Measurements from ENCODE around the gene HPSE2.

The HPSE2 gene

DNA sequence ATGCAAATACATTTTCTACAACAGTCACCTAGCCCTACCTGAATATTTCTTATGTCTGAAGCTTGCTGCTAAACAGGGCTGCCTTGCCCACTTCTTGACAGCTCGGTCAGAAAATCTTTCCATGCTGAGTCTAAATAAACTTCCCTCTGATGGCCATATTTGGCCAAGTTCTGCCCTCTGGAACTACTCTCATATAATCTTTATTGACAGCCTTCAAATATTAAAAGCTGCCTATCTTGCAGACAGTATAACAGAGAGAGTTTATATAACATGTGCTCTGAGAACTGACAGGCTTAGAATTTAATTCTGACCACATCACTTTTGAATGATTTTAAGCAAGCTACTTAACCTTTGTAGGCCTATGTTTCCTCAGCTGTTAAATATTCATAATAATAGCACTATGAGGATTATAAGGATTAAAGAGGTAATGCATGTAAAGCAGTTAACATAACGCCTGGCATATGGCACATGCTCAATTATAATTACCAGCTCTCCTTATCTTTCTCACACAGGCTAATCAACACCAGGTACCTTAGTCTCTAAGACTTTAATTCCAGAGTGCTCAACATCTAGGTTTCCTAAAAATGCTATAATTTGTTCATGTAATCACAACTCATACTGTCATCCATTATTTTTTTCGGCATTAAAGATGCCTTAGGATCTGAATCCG is 334.1 kb downstream of the HPSE2 start:
- TF ChIP-seq EZH2phosphoT487 (IDR thresholded peaks at IDR 0.05; ENCODE audit: low read depth) = no peak
- TF ChIP-seq, protein P1, sequence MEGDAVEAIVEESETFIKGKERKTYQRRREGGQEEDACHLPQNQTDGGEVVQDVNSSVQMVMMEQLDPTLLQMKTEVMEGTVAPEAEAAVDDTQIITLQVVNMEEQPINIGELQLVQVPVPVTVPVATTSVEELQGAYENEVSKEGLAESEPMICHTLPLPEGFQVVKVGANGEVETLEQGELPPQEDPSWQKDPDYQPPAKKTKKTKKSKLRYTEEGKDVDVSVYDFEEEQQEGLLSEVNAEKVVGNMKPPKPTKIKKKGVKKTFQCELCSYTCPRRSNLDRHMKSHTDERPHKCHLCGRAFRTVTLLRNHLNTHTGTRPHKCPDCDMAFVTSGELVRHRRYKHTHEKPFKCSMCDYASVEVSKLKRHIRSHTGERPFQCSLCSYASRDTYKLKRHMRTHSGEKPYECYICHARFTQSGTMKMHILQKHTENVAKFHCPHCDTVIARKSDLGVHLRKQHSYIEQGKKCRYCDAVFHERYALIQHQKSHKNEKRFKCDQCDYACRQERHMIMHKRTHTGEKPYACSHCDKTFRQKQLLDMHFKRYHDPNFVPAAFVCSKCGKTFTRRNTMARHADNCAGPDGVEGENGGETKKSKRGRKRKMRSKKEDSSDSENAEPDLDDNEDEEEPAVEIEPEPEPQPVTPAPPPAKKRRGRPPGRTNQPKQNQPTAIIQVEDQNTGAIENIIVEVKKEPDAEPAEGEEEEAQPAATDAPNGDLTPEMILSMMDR (IDR thresholded peaks at IDR 0.05; ENCODE audit: low read depth, low read length) = no peak
- no peak overlapping the region for H3K9ac ChIP-seq (ENCODE audit: low read length)
- no peaks in the 10 kb centered on the region for H3K9me3 ChIP-seq (ENCODE audit: insufficient read depth, low read length)
- no peak overlapping the region for H2AFZ ChIP-seq (ENCODE audit: low read depth, low read length)
- H3K36me3 ChIP-seq (replicated peaks; ENCODE audit: low read depth, low read length) = no peaks in the 10 kb centered on the region
- H3K27ac ChIP-seq (ENCODE audit: low read length) = no peak overlapping the region
- H3K27me3 ChIP-seq (ENCODE audit: low read depth, low read length) = no peaks in the 10 kb centered on the region
- H4K20me1 ChIP-seq (ENCODE audit: insufficient read depth, low read length) = no peaks in the 10 kb centered on the region
- no peak overlapping the region for H3K4me3 ChIP-seq (ENCODE audit: low read length)
- no peak overlapping the region for H3K4me2 ChIP-seq (ENCODE audit: low read length)
- no peaks in the 10 kb centered on the region for H3K4me1 ChIP-seq (ENCODE audit: low read length)
- no peaks in the 10 kb centered on the region for H3K79me2 ChIP-seq (ENCODE audit: low read length)

DNA sequence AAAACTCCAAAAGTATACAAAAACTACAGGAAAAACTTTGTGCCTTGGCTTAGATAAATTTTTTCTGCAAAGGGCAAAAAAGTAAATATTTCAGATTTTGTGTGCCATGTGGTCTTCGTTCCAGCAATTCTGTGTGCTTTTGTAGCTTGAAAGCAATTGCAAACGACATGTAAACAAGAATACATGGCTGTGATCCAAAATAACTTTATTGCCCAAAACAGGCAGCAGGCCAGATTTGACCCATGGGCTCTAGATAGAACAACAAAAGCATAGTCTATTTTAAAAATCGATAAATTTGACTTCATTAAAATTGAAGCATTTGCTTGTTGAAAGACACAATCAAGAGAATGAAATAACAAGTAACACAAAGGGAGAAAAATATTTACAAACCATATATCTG is 336.6 kb downstream of the HPSE2 start:
- TF ChIP-seq, protein P1 (IDR thresholded peaks at IDR 0.05; ENCODE audit: low read depth, low read length) = no peak
- no peaks in the 10 kb centered on the region for H3K27me3 ChIP-seq (ENCODE audit: low read depth, low read length)
- no peak overlapping the region for H3K4me2 ChIP-seq (ENCODE audit: low read length)
- H2AFZ ChIP-seq (ENCODE audit: low read depth, low read length) = no peak overlapping the region
- H3K27ac ChIP-seq (ENCODE audit: low read length) = no peak overlapping the region
- no peak overlapping the region for H3K4me3 ChIP-seq (ENCODE audit: low read length)
- no peaks in the 10 kb centered on the region for H3K9me3 ChIP-seq (ENCODE audit: insufficient read depth, low read length)
- H3K36me3 ChIP-seq (replicated peaks; ENCODE audit: low read depth, low read length) = no peaks in the 10 kb centered on the region
- H4K20me1 ChIP-seq (ENCODE audit: insufficient read depth, low read length) = no peaks in the 10 kb centered on the region
- H3K4me1 ChIP-seq (ENCODE audit: low read length) = no peaks in the 10 kb centered on the region
- no peaks in the 10 kb centered on the region for H3K79me2 ChIP-seq (ENCODE audit: low read length)
- no peak overlapping the region for H3K9ac ChIP-seq (ENCODE audit: low read length)

- no peak overlapping the region for H2AFZ ChIP-seq (ENCODE audit: low read depth, low read length)
- no peaks in the 10 kb centered on the region for H3K79me2 ChIP-seq (ENCODE audit: low read length)
- H3K27ac ChIP-seq (ENCODE audit: low read length) = no peak overlapping the region
- H3K4me3 ChIP-seq (ENCODE audit: low read length) = no peak overlapping the region
- H3K9me3 ChIP-seq (ENCODE audit: insufficient read depth, low read length) = no peaks in the 10 kb centered on the region
- no peak for TF ChIP-seq EZH2phosphoT487 (IDR thresholded peaks at IDR 0.05; ENCODE audit: low read depth)
- TF ChIP-seq, protein P1 (IDR thresholded peaks at IDR 0.05; ENCODE audit: low read depth, low read length) = no peak
- H3K36me3 ChIP-seq (replicated peaks; ENCODE audit: low read depth, low read length) = no peaks in the 10 kb centered on the region
- H3K9ac ChIP-seq (ENCODE audit: low read length) = no peak overlapping the region
- no peaks in the 10 kb centered on the region for H4K20me1 ChIP-seq (ENCODE audit: insufficient read depth, low read length)
- no peaks in the 10 kb centered on the region for H3K27me3 ChIP-seq (ENCODE audit: low read depth, low read length)
- H3K4me2 ChIP-seq (ENCODE audit: low read length) = no peak overlapping the region
- no peaks in the 10 kb centered on the region for H3K4me1 ChIP-seq (ENCODE audit: low read length)
Observed at GRCh38 chr10:98892523-98892922, 343.1 kb downstream of the HPSE2 start.

- H2AFZ ChIP-seq (ENCODE audit: low read depth, low read length) = no peak overlapping the region
- H3K9me3 ChIP-seq (ENCODE audit: insufficient read depth, low read length) = no peaks in the 10 kb centered on the region
- H3K4me3 ChIP-seq (ENCODE audit: low read length) = no peak overlapping the region
- no peak overlapping the region for H3K27ac ChIP-seq (ENCODE audit: low read length)
- TF ChIP-seq, protein P1 (IDR thresholded peaks at IDR 0.05; ENCODE audit: low read depth, low read length) = no peak
- TF ChIP-seq EZH2phosphoT487 (IDR thresholded peaks at IDR 0.05; ENCODE audit: low read depth) = no peak
- H3K9ac ChIP-seq (ENCODE audit: low read length) = no peak overlapping the region
- H4K20me1 ChIP-seq (ENCODE audit: insufficient read depth, low read length) = no peaks in the 10 kb centered on the region
- no peaks in the 10 kb centered on the region for H3K4me1 ChIP-seq (ENCODE audit: low read length)
- H3K27me3 ChIP-seq (ENCODE audit: low read depth, low read length) = no peaks in the 10 kb centered on the region
- H3K36me3 ChIP-seq (replicated peaks; ENCODE audit: low read depth, low read length) = no peaks in the 10 kb centered on the region
- H3K4me2 ChIP-seq (ENCODE audit: low read length) = no peak overlapping the region
- no peaks in the 10 kb centered on the region for H3K79me2 ChIP-seq (ENCODE audit: low read length)
Observed at GRCh38 chr10:98886686-98887085, 349.0 kb downstream of the HPSE2 start.
